Stimulated activated CD8-positive, alpha-beta memory T cell treated with anti-CD3 and anti-CD28 coated beads, Interleukin-7, amount 100 ng/mL, for 4 hours (primary cell): Measurements from ENCODE around the gene SMAD7.
"Not testable (repeated sequence)": the region's sequence is repeated elsewhere in the genome, so short reads cannot be mapped to it uniquely, and the experiment has no call there.

Experiments used
- DNase-seq, 2 donors: peaks; one replicate each; pipeline ENCODE4 v3.0.0-alpha.2; 2020; ENCODE audit warnings: low read depth in 2 of 2

Gene SMAD7

DNA sequence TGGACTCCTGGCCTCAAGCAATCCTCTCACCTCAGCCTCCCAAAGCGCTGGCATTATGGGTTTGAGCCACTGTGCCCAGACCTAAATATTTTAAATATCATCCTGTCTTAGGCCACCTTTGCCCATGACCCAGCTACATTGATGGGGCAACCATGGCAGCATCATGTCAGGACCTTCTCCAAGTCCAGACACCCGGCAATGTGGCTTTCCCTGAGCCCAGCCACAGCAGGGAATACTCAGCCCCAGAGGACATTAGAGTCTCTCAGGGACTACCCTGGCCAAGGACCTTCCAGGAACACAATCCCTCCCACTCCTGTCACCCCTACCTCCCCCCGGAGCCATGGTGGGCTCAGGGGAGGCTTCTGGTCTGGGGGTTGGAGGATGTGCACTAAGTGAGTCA, 72.8 kb downstream of the SMAD7 start:
- DNase-seq = no peak

DNA sequence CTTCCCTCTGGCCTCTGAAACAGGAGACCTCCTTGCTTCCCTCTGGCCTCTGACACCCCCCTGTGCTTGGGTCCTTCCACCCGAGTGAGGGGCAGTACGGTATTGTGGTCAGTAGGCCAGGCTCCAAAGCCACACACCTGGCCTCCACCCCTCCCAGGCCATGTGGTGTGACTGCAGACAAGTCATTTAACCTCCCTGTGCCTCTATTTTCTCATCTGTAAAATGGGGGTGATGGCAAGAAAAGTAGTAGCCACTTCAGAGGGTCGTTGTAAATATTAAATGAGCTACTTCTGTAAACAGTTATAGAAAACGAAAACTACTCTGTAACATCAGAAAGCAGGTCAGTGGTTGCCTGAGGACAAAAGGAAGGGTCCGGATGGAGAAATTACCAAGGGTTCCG, 74.2 kb downstream of the SMAD7 start:
- DNase-seq = no peak

DNA sequence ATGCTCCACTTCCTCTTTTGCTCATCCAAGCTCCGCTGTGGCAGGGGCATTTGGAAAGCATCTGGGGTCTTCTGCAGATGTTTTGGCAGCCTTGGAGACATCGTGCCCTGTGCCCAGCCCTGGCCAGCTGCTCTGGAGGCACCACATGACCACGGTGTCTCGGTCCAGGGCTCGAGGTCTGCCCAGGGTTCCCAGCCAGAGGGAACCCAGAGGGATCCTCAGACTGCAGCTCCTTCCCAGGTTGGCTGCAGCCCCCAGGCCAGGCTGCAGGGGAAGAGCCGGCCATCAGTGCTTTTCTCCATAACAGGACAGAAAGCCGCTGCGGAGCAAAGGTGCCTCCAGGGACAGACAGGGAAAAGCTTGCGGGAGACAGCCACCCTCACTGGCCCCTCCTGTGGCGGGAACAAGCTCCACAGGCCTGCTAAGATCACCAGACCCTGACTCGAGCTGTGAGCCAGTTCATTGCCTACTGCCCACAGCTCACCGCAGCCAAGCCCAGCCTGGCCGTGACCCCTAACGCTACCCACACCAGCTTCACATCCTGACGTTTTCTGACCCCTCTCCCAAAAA, 74.7 kb downstream of the SMAD7 start:
- DNase-seq = no peak

DNA sequence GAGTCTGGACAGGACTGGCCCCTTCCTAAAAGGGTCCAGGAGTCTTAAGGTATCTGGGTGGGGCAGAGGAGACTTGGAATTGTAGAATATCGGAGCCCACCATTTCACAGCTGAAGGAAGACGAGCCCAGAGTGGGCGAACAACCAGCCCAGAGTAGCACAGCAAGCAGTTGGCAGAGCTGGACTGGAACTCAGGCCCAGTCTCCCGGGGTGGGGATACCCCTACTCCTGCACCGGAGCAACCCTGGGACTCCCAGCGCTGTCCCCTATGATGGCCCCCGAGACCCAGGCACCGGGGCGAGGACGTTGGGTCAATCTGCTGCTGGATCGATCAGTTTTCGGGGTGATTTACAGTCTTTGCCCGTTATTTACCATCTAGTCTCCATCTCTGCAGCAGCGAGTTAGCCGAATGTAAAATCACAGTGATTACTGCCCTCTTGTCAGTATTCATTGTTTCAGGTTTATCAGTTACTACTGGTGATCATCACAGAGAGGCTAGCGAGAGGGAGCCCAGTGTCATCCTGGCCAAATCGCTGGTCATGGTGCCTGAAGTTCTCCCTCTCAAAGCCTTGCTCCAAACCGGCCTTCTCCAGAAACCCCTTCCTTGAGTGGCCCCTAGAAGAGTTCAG, 75.3 kb downstream of the SMAD7 start:
- DNase-seq = no peak

DNA sequence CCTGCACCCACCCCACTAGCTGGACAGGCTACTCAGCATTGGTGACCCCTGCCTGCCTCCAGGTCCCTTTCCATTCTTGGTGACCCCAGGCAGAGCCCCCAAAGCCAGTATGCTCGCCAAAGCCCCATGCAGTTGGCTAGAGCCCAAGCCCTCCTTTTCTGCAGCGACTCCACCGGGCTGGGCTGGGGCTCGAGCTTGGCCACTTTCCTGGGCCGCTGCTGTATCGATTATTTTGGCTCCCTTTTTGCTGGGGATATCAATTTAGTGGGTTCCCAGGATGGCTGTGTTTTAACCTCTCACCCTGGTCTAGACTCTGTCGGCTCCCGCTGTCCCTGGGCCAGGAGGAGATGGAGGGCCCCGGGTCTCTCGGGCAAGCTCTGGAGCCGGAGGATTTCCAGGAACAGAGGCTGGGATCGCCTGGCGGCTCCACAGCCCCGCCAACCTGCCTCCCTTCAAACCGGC, 76.0 kb downstream of the SMAD7 start:
- DNase-seq = no peak

DNA sequence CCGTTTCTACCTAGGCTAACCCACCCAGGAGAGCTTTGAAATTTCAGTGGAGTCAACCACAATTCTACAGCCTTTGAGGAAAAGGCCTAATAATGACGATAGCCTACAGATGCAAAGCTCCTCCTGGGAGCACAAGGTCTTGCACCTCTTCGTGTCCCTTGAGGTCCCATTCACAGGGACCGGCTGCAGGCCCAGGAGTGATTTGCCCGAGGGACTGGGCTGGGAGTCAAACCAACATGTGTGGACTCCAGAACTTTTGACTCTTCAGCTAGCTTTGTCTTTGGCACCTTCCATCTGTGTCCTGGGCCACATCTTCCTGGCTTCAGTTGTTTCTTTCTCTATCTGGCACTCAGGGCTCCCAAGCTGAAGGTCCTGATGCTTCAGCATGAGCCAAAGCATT, 76.5 kb downstream of the SMAD7 start:
- no peak for DNase-seq

DNA sequence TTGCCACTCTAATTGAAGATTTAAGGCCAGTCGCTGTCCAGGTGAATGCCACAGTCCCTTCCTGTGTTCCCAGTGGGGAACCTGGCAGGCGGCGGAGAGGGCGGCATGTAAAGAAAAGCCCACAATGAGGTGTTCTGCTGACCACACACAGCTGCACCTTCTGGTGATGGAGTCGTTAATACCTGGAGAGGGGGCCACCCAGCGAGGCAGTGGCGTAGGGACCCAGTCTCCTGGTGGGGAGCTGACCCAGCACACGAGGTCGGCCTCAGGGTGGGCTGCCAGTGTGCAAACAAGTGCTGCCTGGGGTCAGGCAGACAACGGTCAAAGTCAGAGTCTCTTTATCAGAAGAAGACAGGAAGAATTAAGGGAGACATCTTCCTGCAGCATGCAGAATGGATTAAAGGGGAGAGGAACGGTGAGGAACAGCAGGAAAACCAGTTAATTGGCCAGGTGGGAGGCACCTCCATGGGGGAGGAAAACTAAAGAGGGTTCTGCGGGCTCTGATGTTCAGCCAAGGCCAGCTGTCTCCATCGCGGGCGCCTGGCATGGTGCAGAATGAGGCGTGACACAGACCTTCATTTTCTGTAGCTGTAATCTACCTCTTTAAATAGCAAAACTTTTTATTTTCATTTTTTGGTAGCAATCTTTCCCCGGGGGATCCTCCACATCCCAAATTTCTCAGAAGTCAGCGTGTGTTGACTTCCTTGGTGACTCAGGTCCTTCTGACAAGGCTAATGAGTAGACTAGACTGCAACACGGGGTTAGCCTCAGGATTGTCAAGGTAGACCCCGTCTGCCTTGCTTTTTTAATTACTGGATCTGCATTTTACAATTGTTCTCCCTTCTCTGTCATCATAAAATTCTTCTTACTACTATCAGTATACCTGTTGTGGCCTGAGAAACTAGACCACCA, 78.3 kb downstream of the SMAD7 start:
- DNase-seq = no peak

DNA sequence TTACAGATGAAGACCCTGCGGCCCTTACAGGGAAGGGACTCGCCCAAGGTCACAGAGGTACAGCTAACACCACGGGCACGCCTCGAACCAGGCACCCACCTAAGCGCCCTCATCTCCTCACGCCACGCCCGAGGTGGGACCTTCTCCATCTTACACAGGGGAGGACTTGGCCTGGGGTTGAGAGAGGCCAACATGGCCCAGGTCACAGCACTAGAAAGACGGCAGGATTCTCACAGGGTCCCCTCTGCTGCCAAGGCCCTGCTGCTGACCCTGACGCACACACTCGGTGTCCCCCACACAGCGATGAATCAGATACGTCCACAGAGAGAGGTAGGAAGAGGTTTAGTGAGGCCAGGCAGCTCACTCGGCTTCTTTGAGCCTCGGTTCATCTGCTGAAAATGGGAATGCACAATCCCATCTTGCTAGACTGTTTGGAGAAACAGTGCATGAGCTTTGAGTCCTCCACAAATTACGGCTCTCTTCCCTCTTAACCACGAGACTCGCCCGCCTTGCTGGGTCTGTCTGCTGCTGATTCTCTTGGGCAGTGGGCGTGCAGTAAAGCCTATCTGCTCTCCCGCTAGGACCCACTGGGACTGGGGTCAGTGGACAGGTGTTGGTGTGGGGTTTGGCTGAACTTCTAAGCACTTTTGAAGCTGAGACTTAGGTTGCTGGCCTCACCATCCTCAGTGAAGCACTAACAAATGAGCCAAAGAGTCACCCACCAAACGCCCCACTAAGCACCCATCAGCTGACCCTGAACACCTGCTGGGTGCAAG, 79.2 kb downstream of the SMAD7 start:
- no peak for DNase-seq

DNA sequence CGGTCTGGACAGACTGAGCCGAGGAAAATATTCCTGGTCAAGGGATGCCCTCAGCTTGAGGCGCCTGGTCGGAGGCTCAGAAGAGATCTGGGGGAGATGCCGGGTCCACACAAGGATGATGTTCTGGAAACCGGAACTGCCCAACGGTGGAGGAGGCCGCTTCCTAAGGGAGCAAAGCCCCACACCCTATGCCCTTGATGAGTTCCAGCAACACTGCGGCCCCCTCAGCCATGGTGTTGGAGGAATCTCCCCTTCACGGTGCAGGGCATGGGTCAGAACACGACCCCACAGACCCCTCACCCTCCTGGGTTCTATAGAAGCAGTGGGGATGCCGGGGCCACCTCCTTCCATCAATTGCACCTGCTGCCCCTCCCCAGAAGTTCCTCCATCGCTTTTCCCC, 79.8 kb downstream of the SMAD7 start:
- not testable (repeated sequence) for DNase-seq
